Measurements from ENCODE around the gene ALOX12.

ALOX12 gene

GRCh38 chr17:7002288-7003047, 6.6 kb downstream of the ALOX12 start:
- in situ Hi-C loops (cut with MboI; ENCODE audit: low sequenced_read_pairs), result loop anchor here (25.0 kb wide), 1 partner anchor 540 kb away; no protein-coding TSS in a partner anchor

- in situ Hi-C loops (cut with MboI; ENCODE audit: low sequenced_read_pairs), result loop anchor here (25.0 kb wide), 1 partner anchor 541 kb away; no protein-coding TSS in a partner anchor
Observed at GRCh38 chr17:7003745-7004144, 7.9 kb downstream of the ALOX12 start.

- in situ Hi-C loops (cut with MboI; ENCODE audit: low sequenced_read_pairs), result loop anchor here (25.0 kb wide), 1 partner anchor 542 kb away; no protein-coding TSS in a partner anchor
Observed at GRCh38 chr17:7004398-7005253, 8.8 kb downstream of the ALOX12 start.

- in situ Hi-C loops (cut with MboI; ENCODE audit: low sequenced_read_pairs), result loop anchor here (25.0 kb wide), 1 partner anchor 543 kb away; no protein-coding TSS in a partner anchor
Observed at GRCh38 chr17:7005716-7006115, 9.9 kb downstream of the ALOX12 start.

GRCh38 chr17:7007143-7007542, 11.3 kb downstream of the ALOX12 start:
- in situ Hi-C loops (cut with MboI; ENCODE audit: low sequenced_read_pairs), result loop anchor here (25.0 kb wide), 1 partner anchor 545 kb away; no protein-coding TSS in a partner anchor

GRCh38 chr17:7010523-7010922, 14.7 kb downstream of the ALOX12 start:
- in situ Hi-C loops (cut with MboI; ENCODE audit: low sequenced_read_pairs), result loop anchor here (10.0 to 25.0 kb wide), 2 partner anchors 346 to 548 kb away; no protein-coding TSS in a partner anchor

GRCh38 chr17:7011415-7011814, 15.6 kb downstream of the ALOX12 start:
- in situ Hi-C loops (cut with MboI; ENCODE audit: low sequenced_read_pairs), result loop anchor here (10.0 to 25.0 kb wide), 2 partner anchors 347 to 549 kb away; no protein-coding TSS in a partner anchor

GRCh38 chr17:7011942-7012254, 16.0 kb downstream of the ALOX12 start:
- in situ Hi-C loops (cut with MboI; ENCODE audit: low sequenced_read_pairs), result loop anchor here (10.0 to 25.0 kb wide), 2 partner anchors 347 to 550 kb away; no protein-coding TSS in a partner anchor

GRCh38 chr17:7014261-7014994, 18.6 kb downstream of the ALOX12 start:
- in situ Hi-C loops (cut with MboI; ENCODE audit: low sequenced_read_pairs), result loop anchor here (10.0 to 25.0 kb wide), 2 partner anchors 350 to 552 kb away; no protein-coding TSS in a partner anchor

- in situ Hi-C loops (cut with MboI; ENCODE audit: low sequenced_read_pairs), result loop anchor here (10.0 to 25.0 kb wide), 2 partner anchors 350 to 553 kb away; no protein-coding TSS in a partner anchor
Observed at GRCh38 chr17:7014995-7015958, 19.4 kb downstream of the ALOX12 start.

- in situ Hi-C loops (cut with MboI; ENCODE audit: low sequenced_read_pairs), result loop anchor here (10.0 to 25.0 kb wide), 2 partner anchors 352 to 554 kb away; no protein-coding TSS in a partner anchor
Observed at GRCh38 chr17:7016418-7016817, 20.6 kb downstream of the ALOX12 start.

GRCh38 chr17:7016886-7017826, 21.3 kb downstream of the ALOX12 start:
- in situ Hi-C loops (cut with MboI; ENCODE audit: low sequenced_read_pairs), result loop anchor here (10.0 to 25.0 kb wide), 2 partner anchors 352 to 555 kb away; no protein-coding TSS in a partner anchor

- in situ Hi-C loops (cut with MboI; ENCODE audit: low sequenced_read_pairs), result loop anchor here (10.0 to 25.0 kb wide), 2 partner anchors 353 to 556 kb away; no protein-coding TSS in a partner anchor
Observed at GRCh38 chr17:7017827-7018200, 22.0 kb downstream of the ALOX12 start.

GRCh38 chr17:7018331-7018964, 22.6 kb downstream of the ALOX12 start:
- in situ Hi-C loops (cut with MboI; ENCODE audit: low sequenced_read_pairs), result loop anchor here (10.0 to 25.0 kb wide), 2 partner anchors 354 to 556 kb away; no protein-coding TSS in a partner anchor

GRCh38 chr17:7019367-7019766, 23.5 kb downstream of the ALOX12 start:
- in situ Hi-C loops (cut with MboI; ENCODE audit: low sequenced_read_pairs), result loop anchor here (10.0 to 25.0 kb wide), 2 partner anchors 355 to 557 kb away; no protein-coding TSS in a partner anchor

GRCh38 chr17:7019839-7020519, 24.1 kb downstream of the ALOX12 start:
- in situ Hi-C loops (cut with MboI; ENCODE audit: low sequenced_read_pairs), result loop anchor here (10.0 to 25.0 kb wide), 2 partner anchors 355 to 558 kb away; no protein-coding TSS in a partner anchor

Data from HL-60/S4 treated with retinoic acid at 250 ng/mL for 4 days and 3 days (cell line).